ENCODE data around the gene PRG2. TPM values are rescaled to one million over a fixed set of nuclear protein-coding genes. Genes with fewer than 3 reads are reported as not detected.

PRG2 gene
- polyA plus RNA-seq, 6 donors from 2014 or later: not detected

DNA sequence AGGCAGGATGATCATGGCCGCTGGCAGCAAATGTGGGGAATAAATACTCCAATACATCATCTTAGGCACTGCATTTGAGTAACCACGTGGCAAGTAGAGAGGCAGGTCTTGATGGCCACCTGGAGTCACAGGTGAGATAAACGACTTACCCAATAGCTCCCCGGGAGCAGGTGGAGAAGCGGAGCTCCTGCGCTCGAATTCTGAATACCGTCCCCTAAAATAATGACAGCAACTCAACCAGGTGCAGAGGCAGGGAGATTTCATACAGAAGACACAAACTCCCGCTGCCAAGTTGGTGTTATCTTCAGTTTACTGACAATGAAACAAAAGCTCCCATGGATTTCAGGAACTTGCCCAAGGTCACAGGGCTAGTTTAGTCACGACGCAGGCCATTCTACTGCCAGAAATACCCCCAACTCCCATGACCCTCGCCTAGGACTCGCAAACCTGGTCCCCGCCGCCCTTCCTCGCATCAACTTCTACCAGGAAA lies 36.0 kb upstream of the PRG2 start:
- peaks cover 0 to 6% of the 10 kb centered on the region in 2 donors for H3K36me3 Mint-ChIP-seq
- DNase-seq (peak; percentile 5), ATAC-seq (ENCODE audit: low read depth in 2 of 2) (no peak)
- peak overlapping the region; percentile 8 to 90 (median 84) for H3K27ac Mint-ChIP-seq
- no peaks in the 10 kb centered on the region for H3K27me3 Mint-ChIP-seq
- H3K4me1 Mint-ChIP-seq: peaks cover 30 to 44% (median 39%) of the 10 kb centered on the region in 3 donors
- peak overlapping the region; percentile 81 to 96 (median 90) for H3K4me3 Mint-ChIP-seq
- H3K9me3 Mint-ChIP-seq: no peaks in the 10 kb centered on the region

DNA sequence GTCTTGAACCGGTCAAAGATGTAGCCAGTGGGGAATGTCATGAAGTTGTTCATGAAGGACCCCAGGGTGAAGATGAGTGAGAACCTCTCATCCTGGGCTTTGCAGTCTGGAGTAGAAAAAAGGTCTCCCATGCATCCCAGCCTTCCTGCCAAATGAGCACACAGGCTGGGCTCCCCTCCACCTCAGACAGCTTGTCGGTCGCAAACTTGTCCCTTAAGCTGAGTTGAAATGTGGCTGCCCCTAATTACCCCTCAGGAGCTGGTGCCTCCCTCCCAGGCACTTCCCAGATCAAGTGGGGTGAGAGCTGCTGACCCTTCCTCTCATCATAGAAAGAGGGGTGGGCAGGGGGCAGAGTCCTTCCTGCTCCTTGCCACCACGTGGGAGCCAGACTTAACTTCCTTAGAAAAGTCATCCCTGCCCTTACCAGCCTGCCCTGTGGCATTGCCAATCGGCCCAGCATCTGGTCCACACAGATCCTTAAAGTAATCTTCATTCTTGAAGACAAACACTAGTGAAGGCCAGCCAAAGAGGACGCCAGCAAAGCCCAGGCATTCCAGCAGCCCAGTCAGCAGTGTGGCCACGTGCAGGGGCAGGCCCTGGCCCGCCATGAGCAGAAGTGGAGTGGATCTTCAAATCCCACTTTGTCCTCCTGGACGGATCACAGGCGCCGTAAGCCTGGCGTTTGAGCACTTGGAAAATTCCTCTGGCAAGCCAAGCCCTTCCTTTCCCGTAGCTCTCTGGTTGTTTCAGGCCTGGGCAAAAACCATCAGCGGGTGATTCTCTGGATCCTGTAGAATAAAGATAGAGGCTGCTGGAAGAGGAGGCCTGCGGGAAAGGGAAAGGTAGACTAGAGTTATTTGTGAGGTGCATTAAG lies 35.4 kb upstream of the PRG2 start:
- Mint-ChIP-seq H3K27me3 (no peaks in the 10 kb centered on the region), H3K9me3 (no peaks in the 10 kb centered on the region), H3K36me3 (peaks cover 0 to 6% of the 10 kb centered on the region in 2 donors), H3K4me3 (peak overlapping the region; percentile 81 to 96 (median 90)), H3K27ac (peak overlapping the region in 5 of 6 donors; percentile 67 to 92 (median 88)), H3K4me1 (peaks cover 30 to 44% (median 39%) of the 10 kb centered on the region in 3 donors)
- ATAC-seq (ENCODE audit: low read depth in 2 of 2) (no peak), DNase-seq (no peak)

DNA sequence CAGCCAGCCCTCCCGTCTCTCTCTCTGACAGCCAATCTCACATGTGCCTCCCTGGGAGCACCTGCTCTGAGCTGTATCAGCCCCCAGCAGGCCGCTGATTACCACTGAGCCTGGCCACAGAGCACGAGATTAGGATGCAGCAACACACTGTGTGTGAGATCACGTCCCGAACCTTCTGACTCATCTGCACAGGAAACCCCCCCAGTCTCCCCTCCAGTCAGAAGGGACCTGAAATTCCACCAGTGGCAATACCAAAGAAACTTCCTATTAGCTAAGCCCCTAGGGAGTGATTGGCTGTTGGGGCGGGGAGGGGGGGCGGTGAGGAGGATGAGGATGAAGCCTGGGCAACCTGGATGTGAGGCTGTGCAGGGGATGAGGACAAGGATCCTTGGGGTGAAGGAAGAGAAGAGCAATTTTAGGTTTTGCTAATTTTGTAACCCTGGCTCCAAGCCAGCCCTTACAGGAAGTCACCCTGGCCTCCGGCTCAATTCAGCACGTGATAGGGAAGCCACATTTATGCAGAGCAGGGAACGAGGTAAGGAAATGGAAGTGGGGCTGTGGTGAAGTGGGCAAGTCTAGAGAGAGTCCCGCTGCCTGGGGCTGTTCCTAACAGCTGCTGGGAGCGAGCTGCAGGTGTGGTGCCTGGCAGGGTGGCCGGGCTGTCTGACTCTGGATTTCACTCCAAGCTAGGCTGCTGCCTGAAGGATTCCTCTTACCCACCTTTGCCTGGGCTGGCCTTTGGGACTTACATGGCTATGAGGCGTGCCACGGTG lies 34.5 kb upstream of the PRG2 start:
- H3K27ac Mint-ChIP-seq: peak overlapping the region; percentile 4 to 87 (median 64)
- DNase-seq (peak; percentile 46), ATAC-seq (ENCODE audit: low read depth in 2 of 2) (peak; percentile 72 to 78)
- peak overlapping the region; percentile 50 to 91 (median 76) for H3K4me3 Mint-ChIP-seq
- H3K9me3 Mint-ChIP-seq: no peaks in the 10 kb centered on the region
- H3K27me3 Mint-ChIP-seq: no peaks in the 10 kb centered on the region
- H3K36me3 Mint-ChIP-seq: peaks cover 0 to 6% of the 10 kb centered on the region in 2 donors
- peaks cover 30 to 44% (median 39%) of the 10 kb centered on the region in 3 donors for H3K4me1 Mint-ChIP-seq

DNA sequence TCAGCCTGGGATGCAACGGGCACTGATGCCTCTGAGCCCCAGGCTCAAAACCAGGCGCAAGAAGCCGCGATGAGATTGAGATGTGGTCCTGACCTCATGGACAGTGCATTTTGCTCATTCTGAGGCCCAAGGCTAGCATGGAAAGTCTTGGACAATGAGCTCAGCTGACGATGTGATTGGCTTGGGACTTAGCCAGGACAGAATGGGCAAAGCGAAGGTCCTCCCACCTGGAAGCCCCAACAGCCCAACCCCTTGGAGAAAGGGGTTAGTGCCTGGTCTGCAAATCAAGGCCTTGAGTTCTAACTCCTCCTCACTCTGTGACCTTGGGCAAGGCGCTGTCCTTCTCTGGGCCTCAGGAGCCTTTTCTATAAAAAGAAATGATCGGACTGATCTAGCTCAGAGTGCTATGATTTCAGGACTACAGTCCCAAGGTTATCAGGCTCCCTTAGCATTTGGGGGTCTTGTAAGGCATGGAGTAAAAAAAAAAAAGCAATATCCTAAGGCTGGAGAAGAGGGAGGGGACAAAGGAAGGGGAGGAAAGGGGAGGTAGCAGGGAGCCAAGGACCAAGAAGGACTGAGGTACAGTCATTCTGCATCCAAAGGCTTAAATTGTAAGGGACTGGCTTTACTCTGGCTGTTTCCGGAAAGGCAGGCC lies 33.8 kb upstream of the PRG2 start:
- H3K4me1 Mint-ChIP-seq: peaks cover 30 to 44% (median 39%) of the 10 kb centered on the region in 3 donors
- peaks cover 0 to 6% of the 10 kb centered on the region in 2 donors for H3K36me3 Mint-ChIP-seq
- H3K4me3 Mint-ChIP-seq: peak overlapping the region in 7 of 8 donors; percentile 50 to 91 (median 76)
- H3K9me3 Mint-ChIP-seq: no peaks in the 10 kb centered on the region
- no peaks in the 10 kb centered on the region for H3K27me3 Mint-ChIP-seq
- peak overlapping the region in 5 of 6 donors; percentile 19 to 87 (median 68) for H3K27ac Mint-ChIP-seq
- ATAC-seq (ENCODE audit: low read depth in 2 of 2) (no peak), DNase-seq (no peak)

DNA sequence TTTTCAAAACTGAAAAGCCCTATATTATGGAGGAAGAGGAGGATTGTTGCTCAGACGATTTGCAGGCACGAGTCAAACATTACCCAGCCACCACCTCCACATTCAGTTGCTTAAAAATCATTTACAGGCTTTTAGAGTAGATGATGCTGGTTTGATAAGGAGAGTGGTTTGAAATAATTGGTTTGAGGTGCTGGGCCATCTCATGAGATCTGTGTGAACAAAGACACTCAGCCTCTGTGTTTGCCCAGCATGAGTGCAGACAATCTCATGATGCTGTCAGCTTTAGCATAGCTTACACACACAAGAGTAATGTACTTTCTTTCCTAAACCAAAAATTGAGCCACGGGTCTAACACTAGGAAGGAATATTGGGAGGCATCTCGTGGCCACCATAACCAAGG lies 32.2 kb upstream of the PRG2 start:
- Mint-ChIP-seq H3K9me3 (peaks cover 0 to under 1% (median 0%) of the 10 kb centered on the region in 7 donors), H3K27me3 (no peaks in the 10 kb centered on the region), H3K4me3 (no peak overlapping the region), H3K36me3 (peaks cover 1 to 7% of the 10 kb centered on the region in 2 donors), H3K27ac (peak overlapping the region in 2 of 6 donors; percentile 5 to 59), H3K4me1 (peaks cover 29 to 42% (median 38%) of the 10 kb centered on the region in 3 donors)
- ATAC-seq (ENCODE audit: low read depth in 2 of 2): no peak
- no peak for DNase-seq

DNA sequence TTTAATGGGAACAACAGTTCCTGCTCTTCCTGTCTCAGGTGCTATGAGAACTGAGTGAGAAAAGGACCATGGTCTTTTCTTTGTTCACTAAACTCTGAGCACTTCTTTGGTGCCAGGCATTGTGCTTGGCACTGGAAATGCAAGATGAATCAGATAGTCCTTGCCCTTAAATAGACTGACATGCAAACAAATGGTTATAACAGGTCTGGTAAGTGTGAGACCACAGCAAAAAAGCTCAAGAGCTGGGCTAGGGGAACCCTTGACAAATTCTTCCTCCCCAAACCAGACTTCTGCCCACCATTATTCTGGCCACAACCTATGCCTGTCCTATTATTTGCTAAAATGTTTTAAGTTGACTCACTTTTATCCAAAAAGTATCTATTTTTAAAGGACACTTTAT lies 31.4 kb upstream of the PRG2 start:
- DNase-seq (no peak), ATAC-seq (ENCODE audit: low read depth in 2 of 2) (no peak)
- Mint-ChIP-seq H3K27ac (no peak overlapping the region), H3K4me3 (no peak overlapping the region), H3K9me3 (peaks cover 0 to 2% (median 0%) of the 10 kb centered on the region in 7 donors), H3K36me3 (peaks cover 9 to 10% of the 10 kb centered on the region in 2 donors), H3K4me1 (peaks cover 21 to 33% (median 31%) of the 10 kb centered on the region in 3 donors), H3K27me3 (no peaks in the 10 kb centered on the region)

DNA sequence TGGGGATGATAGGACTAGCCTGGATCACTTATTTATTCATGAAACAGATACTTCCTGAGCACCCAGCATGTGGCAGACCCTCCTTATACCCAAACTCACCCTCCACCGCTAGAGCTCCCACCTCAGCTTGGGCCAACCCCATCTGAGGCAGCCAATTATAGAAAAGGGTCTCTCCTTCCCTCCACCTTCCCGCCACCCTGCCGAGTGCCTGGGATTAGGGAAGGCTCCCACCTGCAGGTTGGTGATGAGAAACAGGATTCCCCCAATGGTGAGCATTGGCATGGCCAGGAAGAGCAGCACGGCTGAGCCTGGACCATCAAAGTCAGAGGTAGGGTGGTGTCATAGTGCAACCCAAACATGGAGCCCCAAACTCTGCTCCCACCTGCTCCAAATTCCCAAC lies 30.6 kb upstream of the PRG2 start:
- peaks cover 9 to 15% of the 10 kb centered on the region in 2 donors for H3K36me3 Mint-ChIP-seq
- no peak for DNase-seq
- ATAC-seq (ENCODE audit: low read depth in 2 of 2): no peak
- H3K9me3 Mint-ChIP-seq: peaks cover 0 to 2% (median 0%) of the 10 kb centered on the region in 7 donors
- no peak overlapping the region for H3K27ac Mint-ChIP-seq
- peaks cover 16 to 26% (median 25%) of the 10 kb centered on the region in 3 donors for H3K4me1 Mint-ChIP-seq
- H3K27me3 Mint-ChIP-seq: no peaks in the 10 kb centered on the region
- no peak overlapping the region for H3K4me3 Mint-ChIP-seq

DNA sequence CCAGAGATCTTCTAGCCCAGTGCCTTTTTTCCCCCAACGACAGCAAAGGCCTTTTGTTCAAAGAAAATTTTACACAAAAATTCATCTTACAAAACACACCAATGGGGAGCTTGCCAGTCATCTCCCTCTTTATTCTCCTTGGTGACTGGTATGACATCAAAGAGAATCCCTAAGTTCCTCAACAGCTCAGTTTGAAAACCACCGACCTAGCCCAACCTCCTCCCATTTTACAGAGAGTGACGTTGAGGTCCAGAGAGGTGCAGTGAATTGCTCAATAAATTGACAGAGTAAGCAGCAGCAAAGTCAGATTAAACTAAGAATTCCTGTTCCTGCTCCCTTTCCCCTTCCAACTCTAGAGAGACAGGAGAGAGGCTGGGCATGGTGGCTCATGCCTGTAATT lies 28.7 kb upstream of the PRG2 start:
- Mint-ChIP-seq H3K27ac (peak overlapping the region in 1 of 6 donors; percentile 37), H3K4me1 (peaks cover 5 to 6% (median 5%) of the 10 kb centered on the region in 3 donors), H3K36me3 (peaks cover 9 to 33% of the 10 kb centered on the region in 2 donors), H3K9me3 (peaks cover 0 to 2% (median 0%) of the 10 kb centered on the region in 7 donors), H3K4me3 (no peak overlapping the region), H3K27me3 (no peaks in the 10 kb centered on the region)
- DNase-seq: no peak
- no peak for ATAC-seq (ENCODE audit: low read depth in 2 of 2)

DNA sequence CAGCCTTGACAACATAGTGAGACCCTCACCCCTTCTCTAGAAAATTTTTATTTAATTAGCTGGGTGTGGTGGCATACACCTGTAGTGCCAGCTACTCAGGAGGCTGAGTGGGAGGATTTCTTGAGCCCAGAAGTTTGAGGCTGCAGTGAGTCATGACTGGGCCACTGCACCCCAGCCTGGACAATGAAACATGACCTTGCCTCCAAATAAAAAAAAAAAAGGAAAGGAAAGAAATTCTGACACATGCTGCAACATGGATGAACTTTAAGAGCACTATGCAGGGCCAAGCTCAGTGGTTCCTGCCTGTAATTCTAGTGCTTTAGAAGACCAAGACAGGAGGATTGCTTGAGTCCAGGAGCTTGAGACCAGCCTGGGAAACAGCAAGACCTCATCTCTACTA lies 27.7 kb upstream of the PRG2 start:
- Mint-ChIP-seq H3K4me3 (no peak overlapping the region), H3K9me3 (peaks cover 0 to 2% (median 0%) of the 10 kb centered on the region in 7 donors), H3K27me3 (no peaks in the 10 kb centered on the region), H3K27ac (no peak overlapping the region), H3K4me1 (no peaks in the 10 kb centered on the region), H3K36me3 (peaks cover 18 to 43% of the 10 kb centered on the region in 2 donors)
- no peak for ATAC-seq (ENCODE audit: low read depth in 2 of 2)
- no peak for DNase-seq

DNA sequence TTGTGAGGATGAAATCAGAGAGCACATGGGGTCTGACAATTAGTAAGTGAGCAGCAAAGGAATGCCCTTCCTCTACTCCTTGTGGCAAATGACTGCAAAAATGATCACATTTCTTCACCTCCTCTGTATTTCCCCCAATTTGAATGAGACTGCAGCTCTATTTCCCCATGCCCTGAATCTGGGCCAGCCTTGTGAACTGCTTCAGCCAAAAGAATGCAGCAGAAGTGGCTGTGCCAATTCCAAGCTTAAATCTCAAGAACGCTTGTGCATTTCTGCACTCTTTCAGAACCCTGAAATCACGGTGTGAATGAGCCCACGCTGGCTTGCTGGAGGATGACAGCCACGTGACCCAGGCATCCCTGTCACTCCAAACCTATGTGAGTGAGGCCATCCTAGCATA lies 26.6 kb upstream of the PRG2 start:
- no peak overlapping the region for H3K4me3 Mint-ChIP-seq
- ATAC-seq (ENCODE audit: low read depth in 2 of 2): no peak
- no peaks in the 10 kb centered on the region for H3K4me1 Mint-ChIP-seq
- peaks cover 0 to 2% (median 0%) of the 10 kb centered on the region in 7 donors for H3K9me3 Mint-ChIP-seq
- H3K27ac Mint-ChIP-seq: no peak overlapping the region
- peaks cover 16 to 49% of the 10 kb centered on the region in 2 donors for H3K36me3 Mint-ChIP-seq
- DNase-seq: no peak
- H3K27me3 Mint-ChIP-seq: no peaks in the 10 kb centered on the region

DNA sequence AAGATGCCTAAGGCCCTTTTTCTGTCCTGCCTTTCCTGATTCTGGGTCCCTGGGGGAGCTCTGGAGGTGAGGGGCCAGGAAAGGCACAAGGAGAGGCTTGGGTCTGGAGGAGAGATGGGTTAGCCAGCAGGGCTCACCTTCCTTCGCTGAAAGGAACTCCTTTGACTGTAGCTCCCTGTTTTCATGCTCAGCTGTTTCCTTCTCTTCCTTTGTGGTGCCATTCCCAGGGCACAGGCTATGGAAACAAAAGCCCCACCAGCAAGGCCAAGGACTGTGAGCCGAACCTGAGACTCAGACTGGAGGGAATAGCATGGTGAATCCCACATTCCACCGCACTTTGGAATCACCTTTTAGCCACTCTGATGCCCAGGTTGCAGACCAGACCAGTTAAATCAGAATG lies 26.0 kb upstream of the PRG2 start:
- H3K9me3 Mint-ChIP-seq: peaks cover 0 to 2% (median 0%) of the 10 kb centered on the region in 7 donors
- no peak for ATAC-seq (ENCODE audit: low read depth in 2 of 2)
- peak overlapping the region in 1 of 6 donors; percentile 9 for H3K27ac Mint-ChIP-seq
- H3K36me3 Mint-ChIP-seq: peaks cover 16 to 49% of the 10 kb centered on the region in 2 donors
- H3K4me1 Mint-ChIP-seq: no peaks in the 10 kb centered on the region
- DNase-seq: no peak
- H3K4me3 Mint-ChIP-seq: no peak overlapping the region
- no peaks in the 10 kb centered on the region for H3K27me3 Mint-ChIP-seq

DNA sequence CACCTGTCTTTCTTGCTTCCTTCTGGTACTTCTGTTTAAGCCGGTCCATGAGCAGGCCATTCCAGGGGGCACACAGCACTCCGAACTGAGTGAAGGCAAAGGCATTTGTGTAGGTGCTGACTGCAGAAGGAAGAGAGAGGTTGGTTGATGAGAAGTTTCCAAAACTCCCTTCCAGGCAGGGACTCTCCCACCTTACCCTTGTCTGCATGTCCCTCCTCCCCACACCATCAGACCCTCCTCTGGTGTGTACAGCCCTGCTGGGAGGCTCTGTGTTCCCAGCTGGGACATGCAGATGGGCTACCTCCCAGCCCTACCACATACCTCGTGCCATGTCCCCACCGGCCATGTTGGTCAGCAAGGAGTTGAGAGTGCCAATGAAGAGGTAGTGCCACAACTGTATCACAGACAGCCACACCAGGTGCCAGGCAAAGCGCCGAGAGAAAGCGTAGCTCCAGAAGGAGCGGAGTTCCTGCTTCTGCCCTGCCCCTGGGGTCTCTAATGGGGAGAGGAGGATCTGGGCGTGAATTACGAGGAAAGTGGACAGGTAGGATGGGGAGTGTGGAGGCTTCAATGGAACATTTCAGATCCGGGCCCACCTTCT lies 24.3 kb upstream of the PRG2 start:
- Mint-ChIP-seq H3K36me3 (peaks cover 27 to 61% of the 10 kb centered on the region in 2 donors), H3K4me3 (no peak overlapping the region), H3K4me1 (no peaks in the 10 kb centered on the region), H3K27ac (peak overlapping the region in 1 of 6 donors; percentile 44), H3K27me3 (no peaks in the 10 kb centered on the region), H3K9me3 (peaks cover 0 to 3% (median 1%) of the 10 kb centered on the region in 7 donors)
- ATAC-seq (ENCODE audit: low read depth in 2 of 2): no peak
- DNase-seq: no peak
